HepG2 (cell line): Measurements from ENCODE around the gene RNU6-8. TPM values are rescaled to one million over a fixed set of nuclear protein-coding genes. Genes with fewer than 3 reads are reported as not detected.

Experiments
- ATAC-seq: fragments of 200-7000 bp; cut with Tn5 transposase; 3 replicates; pipeline ENCODE4 v1.9.1; 2020; ENCODE audit warnings: mild to moderate bottlenecking, moderate library complexity
- BruUV-seq: library from RNA; stranded (reverse); fragments of 400-500 nt; replicated peaks from 2 replicates; lab custom pipeline; 2021; lab: Mats Ljungman, UMichigan
- CTCF ChIA-PET: fragments of 300-600 bp; formaldehyde crosslinking; extraction: SDS; loops from one replicate; lab custom pipeline; 2021; ENCODE audit warnings: low total read pairs, inconsistent platforms, low intra/inter-chr PET ratio; lab: Yijun Ruan, JAX
- POLR2A ChIA-PET: fragments of 350-600 bp; sonication (Branson Sonifier 250); formaldehyde crosslinking; loops from one replicate; lab custom pipeline; 2020; ENCODE audit warnings: antibody characterized with exemption, inconsistent platforms; lab: Yijun Ruan, JAX
- DNase-seq: peaks from one replicate; pipeline ENCODE4 v3.0.0-alpha.2; 2015; ENCODE audit warnings: low spot score
- FAIRE-seq: peaks from 3 replicates; lab custom pipeline; 2011; peaks lifted over from hg19 to GRCh38; lab: Jason Lieb, UNC
- H2AFZ ChIP-seq: one replicate; pipeline ENCODE4 v1.6.1; 2011; ENCODE audit warnings: low read length, inconsistent platforms
- H3K27ac ChIP-seq: fragments of 300-600 bp; 3 replicates; pipeline ENCODE4 v1.8.0; 2011; ENCODE audit warnings: mixed run types, mild to moderate bottlenecking, mixed read lengths, low read length, inconsistent platforms; ENCODE audit not compliant: insufficient read depth; ENCODE audit errors: extremely low read length
- H3K27me3 ChIP-seq, 2 experiments: fragments of 200-600 bp in 1 of 2; 2 replicates in 1 of 2; 3 replicates in 1 of 2; pipeline versions ENCODE4 v1.6.0 to v1.8.0; 2011; ENCODE audit warnings: low read length in 2 of 2, mild to moderate bottlenecking in 2 of 2, moderate library complexity in 2 of 2, inconsistent platforms in 1 of 2; ENCODE audit not compliant: insufficient read depth in 2 of 2, control insufficient read depth in 1 of 2
- H3K36me3 ChIP-seq, 2 experiments: fragments of 200-600 bp in 1 of 2; replicated peaks in 1 of 2; 2 replicates in 1 of 2; 3 replicates in 1 of 2; pipeline versions ENCODE4 v1.5.1 to v1.8.0; 2011; ENCODE audit warnings: low read length in 2 of 2, inconsistent platforms in 1 of 2; ENCODE audit not compliant: insufficient read depth in 2 of 2, control insufficient read depth in 1 of 2
- H3K4me1 ChIP-seq: 2 replicates; pipeline ENCODE4 v1.5.1; 2012; ENCODE audit warnings: low read length, inconsistent platforms; ENCODE audit not compliant: insufficient read depth
- H3K4me2 ChIP-seq: 2 replicates; pipeline ENCODE4 v1.6.0; 2011; ENCODE audit warnings: low read depth, low read length, inconsistent platforms
- H3K4me3 ChIP-seq, 3 experiments: fragments of 200-600 bp in 1 of 3; sonication (generic), shearing (Covaris generic) in 1 of 3; replicated peaks in 1 of 3; 2 replicates each; pipeline ENCODE4 v1.5.1; 2011 to 2016; ENCODE audit warnings: low read length in 3 of 3, inconsistent platforms in 2 of 3, low read depth in 2 of 3, mild to moderate bottlenecking in 2 of 3, control low read depth in 1 of 3, mixed read lengths in 1 of 3; ENCODE audit not compliant: insufficient read depth in 1 of 3
- H3K79me2 ChIP-seq: one replicate; pipeline ENCODE4 v1.6.1; 2011; ENCODE audit warnings: low read length, inconsistent platforms; ENCODE audit not compliant: insufficient read depth
- H3K9ac ChIP-seq: 2 replicates; pipeline ENCODE4 v1.6.0; 2011; ENCODE audit warnings: mild to moderate bottlenecking, low read depth, low read length, inconsistent platforms; ENCODE audit not compliant: insufficient read depth
- H3K9me3 ChIP-seq: 2 replicates; pipeline ENCODE4 v1.5.1; 2012; ENCODE audit warnings: mild to moderate bottlenecking, low read length
- H4K20me1 ChIP-seq: 2 replicates; pipeline ENCODE4 v1.6.0; 2011; ENCODE audit warnings: inconsistent platforms, mild to moderate bottlenecking, low read length, moderate library complexity; ENCODE audit not compliant: insufficient read depth
- DMAP1 ChIP-seq: IDR thresholded peaks from 2 replicates; pipeline ENCODE4 v1.6.1; 2016
- ETV5 ChIP-seq: IDR thresholded peaks from 2 replicates; pipeline ENCODE4 v1.6.1; 2018; ENCODE audit warnings: missing biosample characterization, missing genetic modification reagents, inconsistent platforms, borderline replicate concordance
- SOX5 ChIP-seq: IDR thresholded peaks from 2 replicates; pipeline ENCODE4 v1.6.1; 2016; ENCODE audit warnings: borderline replicate concordance
- SYNCRIP ChIP-seq: fragments of 200-400 bp; formaldehyde crosslinking; IDR thresholded peaks from 2 replicates; pipeline ENCODE4 v1.6.1; 2018; ENCODE audit warnings: mild to moderate bottlenecking, low read depth, low read length; ENCODE audit not compliant: insufficient read depth
- TRAFD1 ChIP-seq: sonication (generic); formaldehyde crosslinking; IDR thresholded peaks from 2 replicates; pipeline ENCODE4 v1.5.1; 2020; ENCODE audit warnings: missing genetic modification reagents, mild to moderate bottlenecking, borderline replicate concordance
- ZBTB10 ChIP-seq: sonication (generic); formaldehyde crosslinking; IDR thresholded peaks from 2 replicates; pipeline ENCODE4 v1.4.0; 2020; ENCODE audit warnings: missing genetic modification reagents, borderline replicate concordance
- ZFYVE20 ChIP-seq: sonication (generic); formaldehyde crosslinking; IDR thresholded peaks from 2 replicates; pipeline ENCODE4 v1.8.0; 2023; ENCODE audit warnings: low read depth, mild to moderate bottlenecking, moderate library complexity, missing genetic modification reagents, borderline replicate concordance
- ZNF770 ChIP-seq: sonication (generic); formaldehyde crosslinking; IDR thresholded peaks from 2 replicates; pipeline ENCODE4 v1.5.0; 2020; ENCODE audit warnings: mild to moderate bottlenecking, missing genetic modification reagents
- ZNF841 ChIP-seq: sonication (generic); formaldehyde crosslinking; IDR thresholded peaks from 2 replicates; pipeline ENCODE4 v1.8.1; 2023; ENCODE audit warnings: missing genetic modification reagents, borderline replicate concordance
- WGBS: methylation state at CpG from one replicate; pipeline ENCODE4 v1.1.6; 2017; ENCODE audit warnings: low lambda C conversion rate; 5-methylcytosine and 5-hydroxymethylcytosine counted together
- in situ Hi-C: cut with HindIII; loops from 2 replicates; pipeline ENCODE4 v1.10.0; 2017; ENCODE audit warnings: low pct_unique_long_range_greater_than_20kb; ENCODE audit not compliant: extremely low pct_ligation_motif_present
- intact Hi-C: fragments of 100-400 bp; cut with micrococcal nuclease; formaldehyde crosslinking; loops from one replicate; pipeline ENCODE4 v1.10.0; 2022; ENCODE audit not compliant: unreplicated experiment
- polyA plus RNA-seq, 8 experiments: library from polyadenylated mRNA; depleted of rRNA in 3 of 8; stranded (reverse) in 7 of 8; unstranded in 1 of 8; fragments of >200 nt; fragmentation: Illumina TruSeq in 4 of 8; extraction: Trizol in 4 of 8; gene quantifications; 2 replicates each; pipeline versions ENCODE4 v1.2.1 to v1.2.3, GENCODE V29; 2011 to 2016; ENCODE audit warnings: low read depth in 4 of 8, missing spikeins in 1 of 8, mixed read lengths in 1 of 8; ENCODE audit not compliant: insufficient read depth in 1 of 8
- total RNA-seq, 5 experiments: library from RNA; depleted of rRNA; stranded (reverse); fragments of >200 nt; fragmentation: Illumina TruSeq; extraction: Trizol; gene quantifications; 2 replicates each; pipeline ENCODE4 v1.2.3, GENCODE V29; 2016; ENCODE audit warnings: low read depth in 1 of 5

The RNU6-8 gene
- total and polyA plus RNA-seq, 2 of the 13 experiments (the other 11 are each of a cell fraction or from before 2014, with no cell fraction given): under 0.01 TPM; not detected in 1

- Histone ChIP-seq H3K4me3 (no peak overlapping the region), H3K4me2 (no peak overlapping the region), H3K36me3 (no peaks in the 10 kb centered on the region), H3K79me2 (no peaks in the 10 kb centered on the region), H2AFZ (no peak overlapping the region), H3K9me3 (no peaks in the 10 kb centered on the region), H3K4me1 (no peaks in the 10 kb centered on the region), H4K20me1 (no peaks in the 10 kb centered on the region), H3K9ac (no peak overlapping the region), H3K27ac (no peak overlapping the region), H3K27me3 (no peaks in the 10 kb centered on the region)
- in situ Hi-C loops: no loop called here
- intact Hi-C loops: no loop called here
- CTCF ChIA-PET: no interaction called here
- ATAC-seq: peak; percentile 34
- POLR2A ChIA-PET: no interaction called here
- no TSS peak for BruUV-seq
- no peak for DNase-seq
- TF ChIP-seq DMAP1: no peak
- TF ChIP-seq TRAFD1 (CRISPR knock-in tag): no peak
- TF ChIP-seq ZNF770 (CRISPR knock-in tag): no peak
- no peak for TF ChIP-seq SOX5 (CRISPR knock-in tag)
- TF ChIP-seq SYNCRIP: no peak
- no peak for TF ChIP-seq ETV5 (CRISPR knock-in tag)
- no peak for TF ChIP-seq ZNF841 (CRISPR knock-in tag)
- TF ChIP-seq ZFYVE20 (CRISPR knock-in tag): no peak
- TF ChIP-seq ZBTB10 (CRISPR knock-in tag): no peak
- FAIRE-seq: no peak
- WGBS: 5% methylated on average over 2 of the region's 2 CpGs
These were observed 27.7 kb upstream of the RNU6-8 start for GRCh38 chr14:32230695-32231280.
